ENCODE data around the gene FAM13A.

GRCh38 chr4:88759895-88760290 lies 297.1 kb downstream of the FAM13A start:
- TF ChIP-seq CTCF (IDR thresholded peaks at IDR 0.05) (no peak), ZFX (IDR thresholded peaks at IDR 0.05; ENCODE audit: borderline replicate concordance) (no peak)
